ENCODE measurements around the gene FTL.
"Not testable (repeated sequence)": the region's sequence is repeated elsewhere in the genome, so short reads cannot be mapped to it uniquely, and the experiment has no call there.

FTL gene

GRCh38 chr19:48965040-48965805 is at the start of gene FTL:
FTL (plus strand) TSS chr19:48965309; CDS start chr19:48965508, 199 bp downstream.
- peak within 1 kb of the TSS; percentile 82 for H3K4me3 ChIP-seq (ENCODE audit: low read depth, low read length)
- DNase-seq (ENCODE audit: low read depth) = peak; percentile 98
- TF ChIP-seq, protein P1, sequence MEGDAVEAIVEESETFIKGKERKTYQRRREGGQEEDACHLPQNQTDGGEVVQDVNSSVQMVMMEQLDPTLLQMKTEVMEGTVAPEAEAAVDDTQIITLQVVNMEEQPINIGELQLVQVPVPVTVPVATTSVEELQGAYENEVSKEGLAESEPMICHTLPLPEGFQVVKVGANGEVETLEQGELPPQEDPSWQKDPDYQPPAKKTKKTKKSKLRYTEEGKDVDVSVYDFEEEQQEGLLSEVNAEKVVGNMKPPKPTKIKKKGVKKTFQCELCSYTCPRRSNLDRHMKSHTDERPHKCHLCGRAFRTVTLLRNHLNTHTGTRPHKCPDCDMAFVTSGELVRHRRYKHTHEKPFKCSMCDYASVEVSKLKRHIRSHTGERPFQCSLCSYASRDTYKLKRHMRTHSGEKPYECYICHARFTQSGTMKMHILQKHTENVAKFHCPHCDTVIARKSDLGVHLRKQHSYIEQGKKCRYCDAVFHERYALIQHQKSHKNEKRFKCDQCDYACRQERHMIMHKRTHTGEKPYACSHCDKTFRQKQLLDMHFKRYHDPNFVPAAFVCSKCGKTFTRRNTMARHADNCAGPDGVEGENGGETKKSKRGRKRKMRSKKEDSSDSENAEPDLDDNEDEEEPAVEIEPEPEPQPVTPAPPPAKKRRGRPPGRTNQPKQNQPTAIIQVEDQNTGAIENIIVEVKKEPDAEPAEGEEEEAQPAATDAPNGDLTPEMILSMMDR (IDR thresholded peaks at IDR 0.05; ENCODE audit: insufficient read depth, low read depth, low read length, missing control alignments) = no peak

GRCh38 chr19:48915757-48916156 is 49.4 kb upstream of the FTL start:
- H3K4me3 ChIP-seq (ENCODE audit: low read depth, low read length) = no peak overlapping the region
- no peak for DNase-seq (ENCODE audit: low read depth)
- TF ChIP-seq, protein P1 (IDR thresholded peaks at IDR 0.05; ENCODE audit: insufficient read depth, low read depth, low read length, missing control alignments) = no peak

DNA sequence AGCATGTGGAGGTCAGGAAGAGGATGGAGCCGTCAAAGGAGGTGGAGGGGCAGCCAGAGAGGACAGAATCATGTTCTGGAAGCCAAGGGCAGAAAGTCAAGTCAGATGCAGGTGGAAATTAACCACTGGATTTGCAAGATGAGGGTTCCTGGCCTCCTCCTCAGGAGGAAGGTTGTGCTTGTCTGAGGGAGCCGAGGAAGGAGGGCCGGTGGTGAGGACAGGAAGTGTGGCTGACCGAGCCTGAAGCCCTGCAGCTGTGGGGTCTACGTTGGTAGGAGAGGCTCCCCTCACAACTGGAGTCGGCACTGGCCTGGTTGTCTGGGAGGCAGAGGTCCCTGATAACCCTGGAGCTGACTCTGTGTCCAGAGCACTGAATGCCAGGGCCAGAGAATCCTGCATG is 47.0 kb upstream of the FTL start:
- TF ChIP-seq, protein P1 (IDR thresholded peaks at IDR 0.05; ENCODE audit: insufficient read depth, low read depth, low read length, missing control alignments) = no peak
- no peak overlapping the region for H3K4me3 ChIP-seq (ENCODE audit: low read depth, low read length)
- peak; percentile 46 for DNase-seq (ENCODE audit: low read depth)

DNA sequence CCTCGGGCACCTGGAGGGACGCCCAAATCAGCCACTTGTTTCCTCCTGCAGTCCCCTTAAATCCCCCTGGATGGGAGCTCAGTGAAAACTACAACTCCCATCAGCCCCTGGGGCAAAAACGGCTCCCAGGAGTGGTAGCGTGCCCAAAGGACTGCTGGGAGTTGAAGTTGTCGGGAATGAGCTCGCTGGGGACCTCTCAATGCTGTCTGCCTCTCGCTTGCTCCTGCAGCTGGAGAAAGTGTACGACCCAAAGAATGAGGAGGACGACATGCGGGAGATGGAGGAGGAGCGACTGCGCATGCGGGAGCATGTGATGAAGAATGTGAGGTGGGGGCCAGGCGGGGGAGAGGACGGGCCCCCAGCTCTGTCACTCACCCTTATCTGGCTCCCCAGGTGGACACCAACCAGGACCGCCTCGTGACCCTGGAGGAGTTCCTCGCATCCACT is 46.3 kb upstream of the FTL start:
- no peak for DNase-seq (ENCODE audit: low read depth)

GRCh38 chr19:48919271-48919670 is 45.8 kb upstream of the FTL start:
- not testable (repeated sequence) for DNase-seq (ENCODE audit: low read depth); H3K4me3 ChIP-seq (ENCODE audit: low read depth, low read length)

More for the DNA sequence above, 46.3 kb upstream of the FTL start:
- TF ChIP-seq, protein P1 (IDR thresholded peaks at IDR 0.05; ENCODE audit: insufficient read depth, low read depth, low read length, missing control alignments) = no peak
- H3K4me3 ChIP-seq (ENCODE audit: low read depth, low read length) = no peak overlapping the region

DNA sequence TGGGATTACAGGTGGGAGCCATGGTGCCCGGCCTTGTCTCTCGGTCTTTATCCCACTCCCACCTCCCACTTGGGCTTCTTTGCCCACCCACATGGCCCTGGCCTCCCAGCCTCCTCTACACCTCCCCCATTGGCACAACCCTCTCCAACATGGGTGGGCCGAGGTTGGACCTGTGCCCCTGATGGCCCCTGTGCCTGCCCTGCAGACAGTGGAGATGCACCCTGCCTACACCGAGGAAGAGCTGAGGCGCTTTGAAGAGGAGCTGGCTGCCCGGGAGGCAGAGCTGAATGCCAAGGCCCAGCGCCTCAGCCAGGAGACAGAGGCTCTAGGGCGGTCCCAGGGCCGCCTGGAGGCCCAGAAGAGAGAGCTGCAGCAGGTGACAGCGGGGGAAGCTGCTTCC is 44.2 kb upstream of the FTL start:
- DNase-seq (ENCODE audit: low read depth) = no peak
- TF ChIP-seq, protein P1 (IDR thresholded peaks at IDR 0.05; ENCODE audit: insufficient read depth, low read depth, low read length, missing control alignments) = no peak
- no peak overlapping the region for H3K4me3 ChIP-seq (ENCODE audit: low read depth, low read length)

DNA sequence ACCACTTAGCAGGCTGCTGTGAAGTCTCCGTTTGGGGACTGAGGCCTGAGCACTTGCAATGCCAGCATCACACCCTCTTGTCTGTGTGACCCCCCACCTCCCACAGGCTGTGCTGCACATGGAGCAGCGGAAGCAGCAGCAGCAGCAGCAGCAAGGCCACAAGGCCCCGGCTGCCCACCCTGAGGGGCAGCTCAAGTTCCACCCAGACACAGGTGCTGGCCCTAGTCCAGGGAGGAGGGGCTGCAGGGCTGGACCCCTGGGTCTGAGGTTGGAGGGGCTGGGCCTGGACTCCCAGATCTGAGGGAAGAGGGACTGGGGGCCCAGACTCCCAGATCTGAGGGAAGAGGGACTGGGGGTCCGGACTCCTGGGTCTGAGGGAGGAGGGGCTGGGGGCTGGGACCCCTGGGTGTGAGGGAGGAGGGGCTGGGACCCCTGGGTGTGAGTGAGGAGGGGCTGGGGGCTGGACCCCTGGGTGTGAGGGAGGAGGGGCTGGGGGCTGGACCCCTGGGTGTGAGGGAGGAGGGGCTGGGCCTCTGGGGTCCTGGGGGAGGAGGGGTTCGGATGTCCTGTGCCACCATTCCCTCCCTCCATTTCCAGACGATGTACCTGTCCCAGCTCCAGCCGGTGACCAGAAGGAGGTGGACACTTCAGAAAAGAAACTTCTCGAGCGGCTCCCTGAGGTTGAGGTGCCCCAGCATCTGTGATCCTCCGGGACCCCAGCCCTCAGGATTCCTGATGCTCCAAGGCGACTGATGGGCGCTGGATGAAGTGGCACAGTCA is 43.2 kb upstream of the FTL start:
- TF ChIP-seq, protein P1 (IDR thresholded peaks at IDR 0.05; ENCODE audit: insufficient read depth, low read depth, low read length, missing control alignments) = no peak
- no peak for DNase-seq (ENCODE audit: low read depth)

More for the DNA sequence above, 43.2 kb upstream of the FTL start:
- H3K4me3 ChIP-seq (ENCODE audit: low read depth, low read length) = no peak overlapping the region
